GM19463 (cell line): ENCODE measurements around the gene SMIM35.
"Not testable (repeated sequence)": the region's sequence is repeated elsewhere in the genome, so short reads cannot be mapped to it uniquely, and the experiment has no call there.

Experiments
- ATAC-seq: cut with Tn5 transposase; IDR thresholded peaks from one replicate; pipeline ENCODE4 v1.9.1; 2021; ENCODE audit warnings: mild to moderate bottlenecking, moderate library complexity; ENCODE audit not compliant: unreplicated experiment

The SMIM35 gene

DNA sequence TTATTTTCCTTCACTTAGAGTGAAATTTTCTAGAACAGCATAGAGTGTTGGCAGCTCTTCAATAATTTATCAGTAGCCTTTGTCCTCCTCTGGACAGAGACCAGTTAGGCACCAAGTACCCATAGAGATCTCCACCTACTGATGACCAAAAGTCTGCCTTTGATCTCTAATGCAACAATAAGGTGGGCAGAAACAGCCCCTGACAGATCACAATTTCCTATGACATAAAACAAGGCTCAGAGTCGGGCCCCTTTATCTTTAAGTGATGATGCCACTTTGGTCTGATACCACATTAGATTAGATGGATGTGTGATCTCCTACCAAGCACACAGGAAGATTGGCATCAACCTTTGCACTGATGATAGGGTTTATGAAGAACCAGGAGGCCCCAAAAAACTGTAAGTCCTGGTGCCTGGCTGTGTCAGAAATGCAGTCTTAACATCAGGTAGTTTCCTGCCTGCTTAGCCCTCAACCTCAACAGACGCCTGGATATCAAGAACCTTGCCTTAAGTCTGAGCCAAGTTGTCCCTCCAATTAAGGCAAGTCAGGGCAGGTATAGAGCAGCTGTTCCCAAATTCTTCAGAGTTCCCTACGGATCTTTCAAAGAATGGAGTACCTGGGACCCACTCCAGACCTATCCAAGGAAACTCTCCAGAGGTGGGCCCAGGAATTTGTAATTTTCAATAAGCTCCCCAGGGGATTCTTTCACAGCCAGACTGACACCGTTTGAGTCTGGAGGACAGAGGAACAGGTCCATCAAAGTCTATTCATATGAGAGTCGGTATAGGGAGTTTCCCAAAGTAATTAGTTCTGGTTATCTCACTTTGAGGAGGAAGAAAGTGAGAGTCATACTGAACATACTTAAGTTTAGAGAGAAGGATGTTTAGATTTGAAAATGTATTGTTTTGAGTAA is 40.5 kb downstream of the SMIM35 start:
- ATAC-seq: no peak

DNA sequence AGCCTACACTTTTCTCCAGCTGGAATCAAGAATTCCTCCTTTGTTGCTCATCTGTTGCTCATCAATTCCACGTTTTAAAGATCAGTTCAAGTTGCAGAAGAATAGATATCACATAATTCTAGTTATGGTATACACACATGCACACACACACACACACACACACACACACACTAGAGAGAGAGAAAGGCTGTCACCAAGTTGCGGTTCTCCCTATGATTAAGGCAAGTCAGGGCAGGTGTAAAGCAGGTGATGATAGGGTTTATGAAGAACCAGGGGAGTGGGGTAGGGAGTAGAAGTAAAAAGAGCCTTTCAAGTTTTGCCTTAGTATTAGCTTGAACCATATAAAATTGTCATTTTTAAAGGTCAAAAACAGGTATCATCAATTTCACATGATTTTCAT is 41.6 kb downstream of the SMIM35 start:
- ATAC-seq: no peak

DNA sequence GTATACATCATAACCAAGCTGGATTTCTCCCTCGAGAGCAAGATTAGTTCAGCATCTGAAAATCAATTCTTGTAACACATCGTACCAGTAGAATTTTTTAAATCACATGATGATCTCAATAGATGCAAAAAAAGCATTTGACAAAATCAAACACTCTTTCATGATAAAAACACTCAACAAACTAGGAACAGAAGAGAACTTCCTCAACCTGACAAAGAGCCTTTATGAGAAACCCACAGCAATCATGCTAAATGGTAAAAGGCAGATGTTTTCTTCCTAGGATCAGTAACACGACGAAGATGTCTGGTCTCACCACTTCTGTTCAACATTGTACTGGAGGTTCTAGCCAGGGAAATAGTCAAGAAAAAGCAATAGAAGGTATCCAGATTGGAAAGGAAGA is 44.0 kb downstream of the SMIM35 start:
- no peak for ATAC-seq

DNA sequence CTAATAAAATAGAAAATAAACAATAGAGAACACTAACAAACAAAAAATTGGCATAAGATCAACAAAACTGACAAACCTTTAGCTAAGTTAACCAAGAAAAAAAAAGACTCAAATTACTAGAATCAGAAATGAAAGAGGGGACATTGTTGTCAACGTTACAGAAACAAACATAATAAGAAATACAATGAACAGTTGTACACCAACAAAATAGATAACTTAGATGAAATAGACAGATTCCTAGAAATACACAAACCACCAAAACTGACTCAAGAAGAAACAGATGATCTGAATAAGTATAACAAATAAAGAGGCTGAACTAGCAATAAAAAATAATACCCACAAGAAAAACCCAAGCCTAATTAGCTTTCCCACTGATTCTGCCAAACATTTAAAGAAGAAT is 44.6 kb downstream of the SMIM35 start:
- ATAC-seq: no peak

DNA sequence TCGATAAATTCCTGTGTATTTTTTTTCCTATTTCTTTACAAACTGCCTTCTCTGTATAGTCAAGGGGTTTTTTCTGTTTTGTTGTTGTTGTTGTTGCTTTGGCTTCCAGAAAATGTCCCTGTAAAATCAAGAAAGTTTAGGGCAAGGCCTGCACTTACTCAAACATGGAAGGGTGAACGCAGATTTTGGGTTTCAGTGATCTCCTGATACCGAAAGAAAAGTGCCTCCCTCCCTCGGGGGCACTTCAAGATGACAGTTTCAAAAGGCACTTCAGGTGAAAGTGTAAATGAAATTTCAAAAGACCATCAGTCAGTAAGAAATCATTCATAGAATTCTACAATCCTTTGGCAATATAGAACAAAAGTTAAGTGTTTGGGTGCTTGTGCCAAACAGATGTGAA is 53.3 kb downstream of the SMIM35 start:
- ATAC-seq: no peak

DNA sequence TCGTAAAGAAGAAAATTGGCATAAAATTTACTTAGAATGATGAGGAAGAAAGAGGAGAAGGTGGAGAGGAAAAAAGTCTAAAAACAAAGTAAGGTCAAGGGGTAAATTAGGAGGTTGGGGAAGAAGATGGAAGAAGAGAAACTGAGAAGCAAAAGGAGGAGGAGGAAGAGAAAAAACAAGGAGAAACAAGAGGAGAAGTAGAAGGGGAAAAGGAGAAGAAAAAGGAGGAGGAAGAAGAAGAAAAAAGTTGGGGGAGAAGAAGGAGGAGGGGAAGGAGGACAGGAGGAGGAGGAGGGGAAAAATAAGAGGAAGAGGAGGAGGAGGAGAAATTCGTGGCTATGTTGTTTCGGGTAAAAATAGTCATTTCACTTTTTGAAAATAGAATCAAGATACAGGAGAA is 58.1 kb downstream of the SMIM35 start:
- no peak for ATAC-seq

DNA sequence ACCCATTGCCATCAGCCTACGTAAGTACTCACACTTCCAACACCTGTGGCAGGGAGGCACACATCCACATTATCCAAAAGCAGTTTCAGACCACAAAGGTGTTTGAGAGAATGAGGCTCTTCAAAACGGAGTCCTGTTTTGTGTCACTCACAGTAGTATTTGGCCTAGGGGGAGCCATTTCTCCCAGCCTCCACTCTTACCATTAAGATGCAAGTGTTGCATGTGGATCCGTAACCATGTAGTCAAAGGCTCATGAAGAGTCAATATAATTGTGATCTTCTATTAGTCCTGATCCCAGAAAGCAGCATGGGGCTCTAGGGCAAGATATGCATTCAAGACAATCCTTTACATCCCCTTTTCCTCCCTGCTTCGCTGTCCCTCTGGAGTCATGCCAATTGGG is 59.1 kb downstream of the SMIM35 start:
- ATAC-seq: no peak

DNA sequence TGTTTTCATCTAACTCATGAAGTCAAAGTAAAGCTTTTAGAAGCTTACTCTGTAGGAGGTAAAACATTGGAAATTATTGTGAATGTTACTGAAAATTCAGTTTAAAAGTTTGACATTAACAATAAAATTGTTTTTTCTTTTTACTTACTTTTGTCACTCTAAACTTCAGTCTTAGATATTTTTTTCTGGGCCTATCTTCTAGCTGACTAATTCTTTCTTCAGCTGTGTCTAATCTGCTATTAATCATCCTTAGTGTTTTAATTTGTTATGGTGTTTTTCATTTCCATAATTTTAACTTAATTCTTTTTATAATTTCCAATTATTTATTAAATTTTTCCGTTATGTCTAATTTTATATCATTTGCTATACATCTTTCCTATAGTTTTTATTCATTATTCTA is 65.6 kb downstream of the SMIM35 start:
- no peak for ATAC-seq

DNA sequence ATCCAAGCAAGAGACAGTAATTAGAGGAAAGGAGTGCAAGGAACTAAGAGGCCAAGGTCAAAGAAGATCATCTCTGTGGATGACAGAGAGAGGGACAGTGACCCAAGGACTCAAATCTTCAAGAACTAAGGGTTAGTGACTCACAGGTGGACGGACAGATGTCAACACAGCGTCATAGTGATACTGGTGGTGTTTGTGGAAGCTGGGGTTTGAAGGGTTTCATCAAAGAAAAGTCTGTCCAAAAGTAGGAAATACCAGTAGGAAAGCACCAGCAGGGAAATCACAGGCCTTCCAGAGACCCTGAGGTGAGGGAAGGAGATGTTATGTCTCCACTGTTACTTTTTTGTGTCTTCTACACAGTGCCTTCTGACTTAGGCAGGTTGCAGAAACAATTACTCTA is 68.4 kb downstream of the SMIM35 start:
- no peak for ATAC-seq

DNA sequence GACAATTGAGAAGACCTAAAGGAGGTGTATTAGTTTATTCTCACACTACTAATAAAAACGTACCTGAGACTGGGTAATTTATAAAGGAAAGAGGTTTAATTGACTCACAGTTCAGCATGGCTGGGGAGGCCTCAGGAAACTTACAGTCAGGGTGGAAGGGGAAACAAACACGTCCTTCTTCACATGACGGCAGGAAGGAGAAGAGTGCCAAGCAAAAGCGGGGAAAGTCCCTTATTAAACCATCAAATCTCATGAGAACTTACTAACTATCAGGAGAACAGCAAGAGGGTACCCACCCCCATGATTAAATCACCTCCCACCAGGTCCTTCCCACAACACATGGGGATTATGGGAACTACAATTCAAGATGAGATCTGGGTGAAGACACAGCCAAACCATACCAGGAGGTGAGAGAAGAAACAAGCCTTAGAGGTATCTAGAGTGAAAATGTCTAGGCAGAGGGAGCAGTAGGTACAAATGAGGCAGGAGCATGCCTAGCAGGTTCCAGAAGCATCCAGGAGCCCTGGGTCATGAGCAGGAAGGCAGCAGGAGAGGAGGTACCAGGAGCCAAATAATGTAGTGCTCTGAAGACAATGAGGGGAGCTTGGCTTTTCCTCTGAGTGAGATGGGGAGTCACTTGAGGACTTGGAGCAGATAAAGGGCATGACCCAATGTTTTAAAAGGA is 69.0 kb downstream of the SMIM35 start:
- no peak for ATAC-seq

DNA sequence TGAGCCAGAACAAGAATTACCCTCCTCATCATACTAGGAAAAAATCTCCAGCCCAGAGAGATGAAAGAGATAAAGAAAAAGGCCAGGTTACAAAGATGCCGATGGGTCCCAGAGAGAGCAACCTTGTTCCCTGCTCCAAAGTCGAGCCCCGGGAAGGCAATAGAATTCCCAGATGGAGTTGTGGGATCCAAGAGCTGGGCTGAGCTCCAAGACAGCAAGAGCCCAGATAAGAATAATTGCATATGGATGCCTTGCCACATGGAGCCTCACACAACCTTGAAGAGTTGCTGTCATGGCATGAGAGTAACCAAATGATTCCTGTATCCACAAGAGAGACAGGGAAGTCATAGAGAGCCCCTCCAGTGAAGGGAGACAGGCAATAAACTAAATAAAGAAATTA is 69.7 kb downstream of the SMIM35 start:
- no peak for ATAC-seq

DNA sequence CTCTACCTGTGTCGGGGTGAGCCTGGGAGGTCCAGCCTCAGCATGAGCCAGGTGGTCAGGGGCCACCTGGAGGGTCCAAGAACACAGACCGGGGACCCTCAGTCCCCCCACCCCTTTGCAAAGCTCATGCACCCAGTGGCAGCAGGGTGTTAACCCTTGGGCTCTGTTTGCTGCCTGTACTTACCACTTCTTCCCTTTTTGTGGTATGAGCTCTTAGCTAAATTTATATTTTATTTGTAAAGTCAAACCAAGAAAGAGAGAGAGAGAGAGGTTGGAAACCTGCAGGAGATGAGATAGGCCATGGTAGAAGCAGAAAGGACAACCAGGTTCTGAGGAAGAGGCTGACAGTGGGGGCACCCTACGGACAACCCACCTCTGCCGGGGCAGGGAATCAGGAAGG is 70.7 kb downstream of the SMIM35 start:
- no peak for ATAC-seq

DNA sequence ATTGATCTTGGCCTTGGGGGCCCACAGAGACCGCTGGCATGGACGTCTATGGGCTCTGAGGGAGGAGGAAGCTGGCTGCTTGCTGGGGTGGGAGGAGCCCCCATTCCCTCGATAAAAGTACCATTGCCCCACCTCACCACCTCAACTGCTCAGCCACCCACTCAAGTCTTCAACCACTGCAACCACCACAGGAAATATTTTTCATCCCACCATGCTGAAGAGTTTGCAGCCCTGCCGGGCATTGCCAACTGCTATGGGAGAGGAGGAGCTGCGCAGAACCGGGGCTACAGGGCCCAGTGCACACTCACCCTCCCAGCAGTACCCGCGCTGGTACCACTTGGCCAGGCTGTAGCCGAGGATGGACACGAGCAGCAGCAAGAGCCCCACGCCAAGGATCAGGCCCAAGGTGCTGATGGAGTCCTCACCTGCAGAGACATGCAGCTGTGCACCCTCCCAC is 71.3 kb downstream of the SMIM35 start:
- no peak for ATAC-seq

DNA sequence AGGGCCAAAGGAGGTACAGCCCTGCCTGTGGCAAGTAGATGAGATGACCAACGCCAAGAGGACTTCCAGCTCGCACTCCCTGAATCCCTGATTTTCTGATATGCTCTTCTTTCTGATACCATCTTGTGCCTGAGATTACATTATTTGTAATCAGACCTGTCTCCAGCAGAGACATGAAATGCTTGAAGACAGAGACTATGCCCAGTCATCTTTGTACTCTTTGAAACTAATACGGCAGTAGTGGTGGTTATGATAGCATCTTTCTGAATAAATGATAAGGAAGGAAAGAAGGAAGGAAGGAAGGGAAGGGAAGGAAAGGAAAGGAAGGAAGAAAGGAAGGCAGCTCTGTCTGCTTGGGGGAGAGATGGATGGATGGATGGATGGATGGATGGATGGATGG is 72.7 kb downstream of the SMIM35 start:
- ATAC-seq: no peak

DNA sequence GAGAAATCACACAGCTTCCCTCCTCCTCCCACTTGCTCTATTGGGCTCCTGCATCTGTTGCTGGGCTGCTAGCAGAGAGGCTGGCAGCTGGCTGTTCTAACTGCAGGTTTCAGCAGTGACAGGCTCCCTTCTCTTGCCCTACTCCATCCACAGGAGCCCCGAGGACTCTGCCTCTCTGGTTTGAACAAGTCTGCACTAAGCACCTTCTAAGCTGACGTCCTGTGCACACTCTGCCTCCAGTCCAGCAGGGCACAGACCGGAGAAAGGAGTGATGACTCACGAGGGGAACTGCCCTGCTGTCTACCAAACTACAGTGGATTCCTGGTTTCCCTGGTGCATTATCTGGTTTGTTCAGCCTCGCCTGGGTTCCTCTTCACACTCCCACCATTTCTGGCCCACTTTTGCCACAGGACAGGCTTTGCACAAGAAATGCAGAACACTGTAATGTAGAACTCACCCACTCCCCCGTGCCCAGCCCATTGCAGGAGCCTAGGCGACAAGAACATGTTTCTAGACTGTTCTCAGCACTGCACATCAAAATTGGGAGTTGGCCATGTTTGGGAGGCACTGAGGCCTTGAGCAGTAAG is 74.6 kb downstream of the SMIM35 start:
- ATAC-seq: no peak

DNA sequence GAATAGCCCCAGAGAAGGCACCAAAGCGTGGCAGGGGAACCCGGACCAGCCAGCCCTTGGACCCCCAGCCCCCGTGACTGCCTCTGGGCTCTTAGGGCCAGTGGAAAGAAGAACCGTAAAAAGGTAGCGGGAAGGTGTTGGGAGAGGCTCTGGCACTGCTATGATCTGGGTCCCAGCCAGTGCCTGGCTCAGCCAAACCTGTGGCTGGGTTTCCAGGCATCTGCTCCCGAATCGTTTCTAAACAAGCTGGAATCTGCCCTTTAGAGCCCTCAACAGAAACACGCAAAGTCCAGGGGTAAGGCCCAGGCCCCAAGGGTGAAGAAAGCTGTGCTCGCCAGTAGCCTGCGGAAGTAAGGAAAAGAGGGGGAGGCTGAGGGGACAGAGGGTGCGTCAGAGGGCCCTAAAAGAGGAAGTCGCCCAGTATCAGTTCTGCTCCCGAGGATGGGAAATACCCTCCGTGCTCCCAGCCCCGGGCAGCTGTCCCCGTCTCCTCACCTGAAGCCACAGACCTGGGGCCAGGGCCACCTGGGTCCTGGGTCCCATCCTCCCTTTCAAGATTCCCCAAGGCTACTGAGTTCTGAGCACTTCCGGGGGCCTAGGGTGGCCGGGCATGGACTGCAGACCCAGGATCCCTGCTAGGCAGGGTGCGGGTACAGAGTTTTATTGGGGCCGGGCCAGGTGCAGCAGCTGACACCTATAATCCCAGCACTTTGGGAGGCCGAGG is 75.9 kb downstream of the SMIM35 start:
- peak; percentile 75 for ATAC-seq

DNA sequence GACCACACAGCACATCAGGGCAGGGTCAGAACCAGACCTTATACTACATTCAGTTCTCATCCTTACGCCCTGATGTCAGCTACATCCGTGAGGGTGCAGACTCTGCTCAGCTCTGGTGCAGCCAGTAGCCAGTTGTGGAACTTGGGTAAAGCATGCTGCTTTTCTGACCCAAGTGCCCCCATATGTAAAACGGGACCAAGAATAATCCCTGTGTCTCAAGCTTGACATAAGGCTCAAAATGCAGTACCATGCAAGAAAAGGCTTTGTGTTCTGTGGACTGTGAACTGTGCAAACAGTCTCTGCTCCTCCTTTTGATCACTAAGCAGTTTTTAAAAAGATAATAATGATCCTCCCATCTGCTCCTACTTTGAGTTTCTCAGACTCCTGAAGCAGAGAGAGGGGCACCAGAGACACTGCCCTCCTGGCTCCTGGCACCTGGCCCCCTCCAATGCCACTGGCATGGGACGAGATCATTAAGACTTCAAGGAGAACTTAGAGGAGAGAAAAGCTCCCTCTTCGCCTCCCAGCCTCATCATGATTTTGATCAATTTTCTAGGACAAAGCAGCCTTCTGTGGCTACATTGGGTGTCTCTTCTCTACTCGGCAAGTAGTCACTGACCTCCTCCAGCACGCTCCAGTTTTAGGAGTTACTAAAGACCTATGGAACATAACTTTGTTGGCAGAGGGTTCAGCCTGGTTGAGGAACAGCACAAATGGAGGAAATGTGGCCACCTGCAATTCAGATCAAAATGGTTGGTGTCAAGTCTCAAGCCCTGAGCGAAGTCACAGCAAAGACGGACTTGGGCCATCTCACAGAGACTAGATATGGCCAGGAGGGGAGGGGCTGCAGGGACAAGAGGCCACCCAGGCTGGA is 76.7 kb downstream of the SMIM35 start:
- ATAC-seq: no peak

DNA sequence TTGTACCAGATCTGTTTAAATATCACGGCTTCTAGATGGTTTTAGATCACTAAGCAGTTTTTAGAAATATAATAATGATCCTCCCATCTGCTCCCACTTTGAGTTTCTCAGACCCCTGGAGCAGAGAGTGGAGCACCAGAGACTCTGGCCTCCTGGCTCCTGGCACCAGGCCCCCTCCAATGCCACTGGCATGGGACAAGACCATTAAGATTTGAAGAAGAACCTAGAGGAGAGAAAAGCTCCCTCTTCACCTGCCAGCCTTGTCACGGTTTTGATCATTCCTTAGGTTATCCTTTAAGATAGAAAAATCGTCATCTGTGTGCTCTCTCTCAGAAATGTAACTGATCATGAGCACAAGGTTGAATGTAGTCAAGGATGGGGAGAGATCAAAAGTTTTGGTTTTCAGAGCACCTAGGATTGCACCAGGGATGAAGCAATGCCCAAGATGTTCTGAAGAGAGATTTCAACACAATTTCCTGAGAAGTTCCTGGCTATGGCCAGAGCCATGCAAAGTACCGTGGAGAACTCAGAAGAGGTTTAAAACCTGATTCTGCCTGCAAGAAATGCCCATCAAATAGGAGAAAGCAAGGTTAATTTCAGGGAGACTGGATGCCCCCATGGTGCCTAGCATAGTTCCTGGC is 78.4 kb downstream of the SMIM35 start:
- ATAC-seq: no peak

DNA sequence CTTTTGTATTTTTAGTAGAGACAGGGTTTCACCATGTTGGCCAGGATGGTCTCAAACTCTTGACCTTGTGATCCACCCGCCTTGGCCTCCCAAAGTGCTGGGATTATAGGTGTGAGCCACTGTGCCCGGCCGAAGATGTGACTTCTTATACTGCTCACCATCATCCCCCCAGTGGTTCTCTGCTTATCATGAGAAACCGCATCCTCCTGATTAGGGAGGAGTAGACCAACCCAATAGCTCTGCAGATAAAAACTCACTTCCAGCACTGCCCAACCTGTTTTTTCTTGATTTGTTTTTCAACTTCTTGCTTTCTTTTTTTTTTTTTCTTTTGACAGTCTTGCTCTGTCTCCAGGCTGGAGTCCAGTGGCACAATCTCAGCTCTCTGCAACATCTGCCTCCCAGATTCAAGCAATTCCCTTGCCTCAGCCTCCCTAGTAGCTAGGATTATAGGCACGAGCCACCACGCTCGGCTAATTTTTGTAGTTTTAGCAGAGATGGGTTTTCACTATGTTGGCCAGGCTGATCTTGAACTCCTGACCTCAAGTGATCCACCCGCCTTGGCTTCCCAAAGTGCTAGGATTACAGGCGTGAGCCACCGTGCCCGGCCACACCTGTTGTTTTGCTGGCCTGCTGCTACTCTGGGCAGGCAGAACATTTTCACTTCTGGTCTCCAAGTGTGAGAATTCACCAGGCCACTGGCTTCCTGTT is 79.0 kb downstream of the SMIM35 start:
- ATAC-seq: not testable (repeated sequence)
